Adipocyte (in vitro differentiated cells): ENCODE results near the gene CLDN16.

Experiments
- DNase-seq: peaks from one replicate; pipeline ENCODE4 v3.0.0-alpha.2; 2015; ENCODE audit warnings: low read depth
- H3K27me3 ChIP-seq: replicated peaks from 2 replicates; pipeline ENCODE4 v1.7.0; 2013; ENCODE audit warnings: mild to moderate bottlenecking, low read length, moderate library complexity; ENCODE audit not compliant: control insufficient read depth, insufficient read depth
- H3K36me3 ChIP-seq: 2 replicates; pipeline ENCODE4 v1.7.0; 2013; ENCODE audit warnings: low read length, mild to moderate bottlenecking, moderate library complexity; ENCODE audit not compliant: control insufficient read depth, insufficient read depth, severe bottlenecking
- H3K4me1 ChIP-seq: 2 replicates; pipeline ENCODE4 v1.7.0; 2013; ENCODE audit warnings: mild to moderate bottlenecking, low read length, moderate library complexity; ENCODE audit not compliant: control insufficient read depth, insufficient read depth
- H3K4me3 ChIP-seq: 2 replicates; pipeline ENCODE4 v1.7.0; 2013; ENCODE audit warnings: mild to moderate bottlenecking, low read length, moderate library complexity
- H3K9ac ChIP-seq: 2 replicates; pipeline ENCODE4 v1.7.0; 2013; ENCODE audit warnings: mild to moderate bottlenecking, low read length, moderate library complexity
- H3K9me3 ChIP-seq: 2 replicates; pipeline ENCODE4 v1.7.0; 2013; ENCODE audit warnings: mild to moderate bottlenecking, low read length, moderate library complexity; ENCODE audit not compliant: control insufficient read depth

The CLDN16 gene

GRCh38 chr3:190424478-190425439, 36.8 kb downstream of the CLDN16 start:
- Histone ChIP-seq H3K9me3 (no peaks in the 10 kb centered on the region), H3K36me3 (no peaks in the 10 kb centered on the region), H3K4me3 (no peak overlapping the region), H3K27me3 (no peaks in the 10 kb centered on the region), H3K4me1 (no peaks in the 10 kb centered on the region), H3K9ac (no peak overlapping the region)
- DNase-seq, result peak; percentile 85

- Histone ChIP-seq H3K9ac (no peak overlapping the region), H3K27me3 (no peaks in the 10 kb centered on the region), H3K9me3 (no peaks in the 10 kb centered on the region), H3K4me1 (no peaks in the 10 kb centered on the region), H3K4me3 (no peak overlapping the region), H3K36me3 (no peaks in the 10 kb centered on the region)
- no peak for DNase-seq
Observed at GRCh38 chr3:190425833-190426232, 37.9 kb downstream of the CLDN16 start.

GRCh38 chr3:190426806-190427507, 39.0 kb downstream of the CLDN16 start:
- Histone ChIP-seq H3K4me3 (no peak overlapping the region), H3K4me1 (no peaks in the 10 kb centered on the region), H3K9ac (no peak overlapping the region), H3K36me3 (no peaks in the 10 kb centered on the region), H3K27me3 (no peaks in the 10 kb centered on the region), H3K9me3 (no peaks in the 10 kb centered on the region)
- DNase-seq, result no peak

- no peaks in the 10 kb centered on the region for H3K27me3 ChIP-seq
- no peak for DNase-seq
- no peaks in the 10 kb centered on the region for H3K36me3 ChIP-seq
- H3K9ac ChIP-seq, result no peak overlapping the region
- H3K4me3 ChIP-seq, result no peak overlapping the region
- H3K4me1 ChIP-seq, result no peaks in the 10 kb centered on the region
- no peaks in the 10 kb centered on the region for H3K9me3 ChIP-seq
Observed at GRCh38 chr3:190429681-190430080, 41.7 kb downstream of the CLDN16 start.

GRCh38 chr3:190430906-190431305, 42.9 kb downstream of the CLDN16 start:
- Histone ChIP-seq H3K9me3 (no peaks in the 10 kb centered on the region), H3K4me1 (no peaks in the 10 kb centered on the region), H3K4me3 (no peak overlapping the region), H3K36me3 (no peaks in the 10 kb centered on the region), H3K27me3 (no peaks in the 10 kb centered on the region), H3K9ac (no peak overlapping the region)
- no peak for DNase-seq

GRCh38 chr3:190432216-190432615, 44.3 kb downstream of the CLDN16 start:
- no peaks in the 10 kb centered on the region for H3K27me3 ChIP-seq
- H3K9me3 ChIP-seq, result no peaks in the 10 kb centered on the region
- H3K4me3 ChIP-seq, result no peak overlapping the region
- no peak overlapping the region for H3K9ac ChIP-seq
- H3K36me3 ChIP-seq, result no peaks in the 10 kb centered on the region
- DNase-seq, result no peak
- H3K4me1 ChIP-seq, result no peaks in the 10 kb centered on the region

GRCh38 chr3:190433626-190434025, 45.7 kb downstream of the CLDN16 start:
- Histone ChIP-seq H3K4me1 (no peaks in the 10 kb centered on the region), H3K36me3 (no peaks in the 10 kb centered on the region), H3K4me3 (no peak overlapping the region), H3K9me3 (no peaks in the 10 kb centered on the region), H3K9ac (no peak overlapping the region), H3K27me3 (no peaks in the 10 kb centered on the region)
- no peak for DNase-seq

- DNase-seq, result no peak
- H3K9me3 ChIP-seq, result no peaks in the 10 kb centered on the region
- no peak overlapping the region for H3K4me3 ChIP-seq
- no peaks in the 10 kb centered on the region for H3K36me3 ChIP-seq
- H3K4me1 ChIP-seq, result no peaks in the 10 kb centered on the region
- no peaks in the 10 kb centered on the region for H3K27me3 ChIP-seq
- no peak overlapping the region for H3K9ac ChIP-seq
Observed at GRCh38 chr3:190435618-190436017, 47.7 kb downstream of the CLDN16 start.

- H3K4me3 ChIP-seq, result no peak overlapping the region
- no peaks in the 10 kb centered on the region for H3K9me3 ChIP-seq
- H3K27me3 ChIP-seq, result no peaks in the 10 kb centered on the region
- no peak overlapping the region for H3K9ac ChIP-seq
- no peaks in the 10 kb centered on the region for H3K36me3 ChIP-seq
- no peaks in the 10 kb centered on the region for H3K4me1 ChIP-seq
- DNase-seq, result no peak
Observed at GRCh38 chr3:190436331-190436730, 48.4 kb downstream of the CLDN16 start.

- Histone ChIP-seq H3K9ac (no peak overlapping the region), H3K27me3 (no peaks in the 10 kb centered on the region), H3K4me3 (no peak overlapping the region), H3K4me1 (peaks cover 12% of the 10 kb centered on the region), H3K36me3 (no peaks in the 10 kb centered on the region), H3K9me3 (no peaks in the 10 kb centered on the region)
- no peak for DNase-seq
Observed at GRCh38 chr3:190442240-190442639, 54.3 kb downstream of the CLDN16 start.

- H3K27me3 ChIP-seq, result no peaks in the 10 kb centered on the region
- peak; percentile 59 for DNase-seq
- no peaks in the 10 kb centered on the region for H3K36me3 ChIP-seq
- peaks cover 12% of the 10 kb centered on the region for H3K4me1 ChIP-seq
- no peak overlapping the region for H3K9ac ChIP-seq
- no peaks in the 10 kb centered on the region for H3K9me3 ChIP-seq
- no peak overlapping the region for H3K4me3 ChIP-seq
Observed at GRCh38 chr3:190443257-190443656, 55.3 kb downstream of the CLDN16 start.
